Skeletal muscle cell (primary cell): ENCODE data around the gene DAB1.

Source experiments
- DNase-seq: peaks from one replicate; pipeline ENCODE4 v3.0.0-alpha.2; 2010; ENCODE audit warnings: low read depth
- H3K4me3 ChIP-seq: 2 replicates; pipeline ENCODE4 v1.5.1; 2011; ENCODE audit warnings: low read depth, mild to moderate bottlenecking, control low read depth, low read length, moderate library complexity

DAB1 gene

DNA sequence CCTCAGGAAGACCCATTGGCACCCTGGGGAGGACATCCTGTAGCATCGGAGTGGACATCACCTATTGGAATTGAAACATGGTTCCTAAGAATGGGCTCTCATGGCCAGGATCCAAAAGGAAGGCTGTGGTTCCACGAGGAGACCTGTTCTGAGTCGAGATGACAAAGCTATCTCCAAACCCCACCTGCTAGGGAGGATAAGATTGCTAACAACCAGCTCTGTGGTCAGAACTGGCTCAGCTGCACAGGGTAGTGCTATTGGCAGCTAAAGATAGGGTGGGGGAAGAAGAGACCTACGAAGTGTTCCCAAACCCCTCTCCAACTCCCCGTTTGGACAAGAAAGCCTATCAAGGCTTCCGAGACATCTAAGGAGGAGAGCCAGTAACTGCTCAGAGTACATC is 440.4 kb downstream of the DAB1 start:
- H3K4me3 ChIP-seq: no peak overlapping the region
- DNase-seq: no peak

- no peak for DNase-seq
- H3K4me3 ChIP-seq: no peak overlapping the region
Measured at GRCh38 chr1:56979986-56980755, 443.7 kb downstream of the DAB1 start.

DNA sequence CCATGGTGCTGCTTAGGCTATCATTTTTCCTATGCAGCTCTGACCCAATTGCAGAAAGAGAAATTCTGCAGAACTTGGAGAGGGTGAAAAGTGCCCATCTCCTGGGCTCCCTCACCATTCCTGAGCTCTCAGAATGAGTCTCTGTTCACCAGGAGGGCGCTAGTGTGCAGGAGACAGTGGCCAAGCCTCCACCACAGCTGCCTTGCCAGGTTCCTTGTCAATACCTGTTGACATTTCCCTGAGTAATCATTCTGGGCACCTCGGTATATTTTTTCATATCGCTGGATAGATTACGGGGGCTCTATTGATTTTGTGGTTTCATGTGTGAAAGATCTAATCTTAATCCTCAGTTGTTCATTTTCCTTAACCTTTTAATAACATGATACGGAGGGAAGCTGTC is 445.0 kb downstream of the DAB1 start:
- no peak for DNase-seq

DNA sequence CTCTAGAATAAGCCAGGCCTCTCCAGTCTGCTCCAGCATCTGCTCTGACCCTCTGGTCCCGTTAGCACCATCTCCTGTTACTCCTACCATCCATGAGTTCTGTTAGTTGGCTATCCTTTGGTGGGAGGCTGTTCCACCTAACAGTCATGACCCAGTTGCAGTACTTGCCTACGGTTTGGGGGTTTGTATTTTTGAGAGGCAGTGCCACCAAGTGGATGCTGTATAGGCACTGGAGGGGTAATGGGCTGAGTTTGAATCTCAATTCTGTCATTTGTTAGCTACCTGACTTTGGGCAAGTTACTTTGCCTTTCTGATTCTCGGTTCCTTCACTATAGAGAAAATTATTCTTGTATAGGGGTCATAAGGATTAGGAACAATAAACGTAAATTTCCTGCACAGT is 445.9 kb downstream of the DAB1 start:
- no peak overlapping the region for H3K4me3 ChIP-seq
- no peak for DNase-seq

More for the DNA sequence above, 445.0 kb downstream of the DAB1 start:
- no peak overlapping the region for H3K4me3 ChIP-seq

GRCh38 chr1:56975446-56975845 is 448.4 kb downstream of the DAB1 start:
- DNase-seq: no peak
- H3K4me3 ChIP-seq: no peak overlapping the region

- no peak for DNase-seq
- H3K4me3 ChIP-seq: no peak overlapping the region
Measured at GRCh38 chr1:56973923-56974742, 449.7 kb downstream of the DAB1 start.

- DNase-seq: no peak
- no peak overlapping the region for H3K4me3 ChIP-seq
Measured at GRCh38 chr1:56972976-56973375, 450.9 kb downstream of the DAB1 start.

DNA sequence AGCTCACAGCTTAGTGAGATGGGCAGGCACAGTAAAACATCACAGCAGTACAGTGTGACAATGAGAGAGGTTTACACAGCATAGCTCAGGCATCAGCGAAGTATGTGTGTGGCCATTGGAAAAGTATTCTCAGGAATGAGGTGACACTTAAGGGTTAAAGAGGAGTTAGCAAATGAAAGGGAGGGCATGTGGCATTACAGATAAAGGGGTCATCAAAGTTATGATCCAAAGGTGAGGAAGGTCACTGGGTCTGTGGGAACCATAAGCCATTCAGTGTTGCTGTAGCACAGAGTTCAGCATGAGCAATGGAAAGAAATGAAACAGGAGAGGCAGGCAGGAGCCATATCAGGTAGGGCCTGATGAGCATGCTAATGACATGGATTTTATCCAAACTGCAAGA is 453.6 kb downstream of the DAB1 start:
- no peak for DNase-seq
- H3K4me3 ChIP-seq: no peak overlapping the region

DNA sequence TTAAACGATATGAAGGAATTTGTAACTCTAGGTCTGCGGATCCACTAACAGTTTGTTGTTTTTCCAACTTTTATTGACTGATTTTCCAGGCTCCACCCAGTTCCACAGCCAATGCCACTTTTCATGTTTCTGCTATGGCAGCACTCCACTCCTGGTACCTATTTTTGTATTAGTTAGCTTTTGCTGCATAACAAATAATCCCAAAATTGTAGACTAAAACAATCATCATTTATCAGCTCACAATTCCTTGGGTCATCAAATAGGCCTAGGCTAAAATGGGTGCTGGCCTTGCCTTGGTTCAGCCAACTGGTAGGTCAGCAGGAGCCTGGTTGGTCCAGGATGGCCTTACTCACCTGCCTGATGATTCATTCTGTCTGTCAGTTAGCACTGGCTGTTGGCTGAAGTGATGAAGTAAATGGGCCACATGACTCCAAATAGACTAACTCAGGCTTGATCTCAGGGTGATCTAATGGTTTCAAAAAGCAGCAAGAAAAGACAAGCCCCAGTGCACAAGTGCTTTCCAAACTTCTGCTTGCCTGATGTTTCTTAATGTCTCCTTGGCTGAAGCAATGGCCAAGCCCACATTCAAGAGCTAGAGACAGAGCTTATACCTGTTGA is 454.9 kb downstream of the DAB1 start:
- no peak for DNase-seq
- no peak overlapping the region for H3K4me3 ChIP-seq

GRCh38 chr1:56967900-56968832 is 455.7 kb downstream of the DAB1 start:
- no peak for DNase-seq
- no peak overlapping the region for H3K4me3 ChIP-seq

DNA sequence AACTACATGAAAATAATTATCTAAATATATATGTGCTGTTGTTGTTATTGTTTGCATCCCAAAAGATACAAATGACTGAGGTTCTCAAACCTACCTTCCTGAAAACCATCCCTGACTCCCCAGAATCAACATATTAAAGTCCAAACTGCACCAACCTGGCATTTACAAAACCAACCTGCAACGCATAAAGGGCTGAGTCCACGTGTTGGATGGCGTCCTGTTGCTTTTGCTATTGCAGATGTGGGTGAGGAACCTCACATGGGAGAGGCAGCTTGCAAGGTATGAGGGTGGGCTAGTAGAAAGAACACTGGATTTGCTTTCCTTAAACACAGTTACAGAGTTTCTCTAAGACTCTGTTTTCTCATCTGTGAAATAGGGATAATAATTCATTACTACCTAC is 456.5 kb downstream of the DAB1 start:
- no peak overlapping the region for H3K4me3 ChIP-seq
- no peak for DNase-seq

- DNase-seq: no peak
- no peak overlapping the region for H3K4me3 ChIP-seq
Measured at GRCh38 chr1:56966698-56966999, 457.2 kb downstream of the DAB1 start.

DNA sequence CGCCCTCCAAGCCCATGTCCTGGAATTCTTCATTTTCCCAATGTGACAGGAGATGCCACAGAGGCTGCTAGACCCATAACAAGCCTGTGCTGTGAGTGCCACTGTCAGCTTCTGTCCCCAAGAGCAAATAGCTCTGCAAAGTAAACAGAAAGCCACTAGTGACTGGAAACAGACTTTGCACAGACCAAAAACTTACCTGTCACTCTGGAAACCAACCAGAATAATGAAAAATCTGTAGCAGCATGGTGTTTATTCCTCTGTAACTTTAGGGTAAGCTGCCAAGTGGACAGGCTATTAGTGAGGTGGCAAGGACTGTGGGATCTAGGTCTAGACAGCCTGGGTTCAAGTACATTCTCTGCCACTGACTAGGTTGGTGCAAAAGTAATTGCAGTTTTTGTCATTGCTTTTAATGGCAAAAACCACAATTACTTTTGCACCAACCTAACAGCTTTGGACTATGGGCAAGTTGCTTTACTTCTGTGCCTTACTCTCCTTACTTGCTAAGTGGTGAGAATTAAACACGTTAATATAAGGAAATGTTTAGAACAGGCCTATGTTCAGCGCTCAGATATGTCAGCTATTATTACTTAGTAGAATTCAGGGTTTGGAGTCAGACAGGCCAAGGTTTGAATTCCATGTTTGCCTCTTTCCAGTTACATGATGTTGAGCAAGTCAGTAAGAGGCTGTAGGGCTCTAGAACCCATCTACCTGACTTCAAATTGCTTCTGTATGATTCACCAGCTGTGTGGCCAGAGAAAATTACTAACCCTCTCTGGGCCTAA is 457.8 kb downstream of the DAB1 start, which contains the start of gene C8B:
C8B (minus strand) TSS at position 100 of the 782 bp plus-strand sequence; CDS start at position 33, 67 bp downstream.
- DNase-seq: no peak
- no peak within 1 kb of the TSS for H3K4me3 ChIP-seq

GRCh38 chr1:56965191-56965590 is 458.7 kb downstream of the DAB1 start:
- H3K4me3 ChIP-seq: no peak overlapping the region
- no peak for DNase-seq

DNA sequence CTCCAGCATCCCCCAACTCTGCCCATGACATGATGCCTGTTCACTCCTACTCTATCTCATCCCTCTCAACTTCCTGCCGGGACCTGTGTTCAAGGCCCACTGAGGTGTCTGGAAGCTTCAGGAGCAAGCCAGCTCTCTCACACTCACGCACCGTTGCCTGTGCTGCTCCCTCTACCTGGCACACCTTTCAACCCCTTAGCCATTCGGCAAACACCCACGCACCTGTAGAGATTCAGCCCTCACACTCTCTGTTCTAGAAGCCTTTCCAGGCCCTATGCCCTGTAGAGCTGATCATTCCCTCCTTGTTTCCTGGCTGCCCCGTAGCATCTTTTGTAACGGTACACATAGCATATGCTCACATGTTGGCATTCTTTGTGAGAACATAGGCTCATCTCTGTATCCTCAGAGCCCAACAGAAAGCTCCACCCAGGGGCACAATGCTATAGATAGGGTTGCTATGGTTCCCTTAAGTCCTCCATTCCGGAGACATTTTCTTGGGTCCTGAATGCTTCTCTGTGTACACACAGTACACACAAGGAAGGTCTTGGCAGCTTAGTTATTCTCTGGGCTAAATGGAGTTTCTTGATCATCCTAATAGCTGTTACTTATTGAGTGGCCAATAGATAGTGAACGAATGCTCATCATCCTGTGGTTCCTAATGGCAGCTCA is 459.4 kb downstream of the DAB1 start:
- no peak for DNase-seq
- no peak overlapping the region for H3K4me3 ChIP-seq

- DNase-seq: no peak
- no peak overlapping the region for H3K4me3 ChIP-seq
Measured at GRCh38 chr1:56963667-56964066, 460.2 kb downstream of the DAB1 start.

DNA sequence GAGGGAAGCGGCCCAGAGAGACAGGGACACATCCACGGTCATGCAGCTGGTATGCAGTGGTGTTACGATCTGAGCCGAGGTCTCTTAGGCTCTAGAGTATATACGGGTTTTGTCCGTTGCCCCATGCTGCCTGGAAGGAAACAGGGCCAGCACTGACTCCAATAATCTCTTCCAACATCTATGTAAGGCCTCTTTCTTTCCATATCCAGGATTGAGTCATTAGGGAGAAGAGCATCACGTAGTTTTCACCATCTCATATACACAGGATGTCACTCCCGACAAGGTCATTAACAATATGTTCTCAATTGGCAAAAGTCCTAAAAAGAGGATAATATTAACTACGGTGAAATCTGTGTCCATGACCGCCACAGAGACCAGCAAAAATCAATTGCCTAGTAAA is 462.4 kb downstream of the DAB1 start:
- DNase-seq: peak; percentile 25
- H3K4me3 ChIP-seq: no peak overlapping the region

- H3K4me3 ChIP-seq: no peak overlapping the region
- peak; percentile 54 for DNase-seq
Measured at GRCh38 chr1:56958526-56958925, 465.3 kb downstream of the DAB1 start.
